Measurements from ENCODE around the gene RBM33.

Gene RBM33

DNA sequence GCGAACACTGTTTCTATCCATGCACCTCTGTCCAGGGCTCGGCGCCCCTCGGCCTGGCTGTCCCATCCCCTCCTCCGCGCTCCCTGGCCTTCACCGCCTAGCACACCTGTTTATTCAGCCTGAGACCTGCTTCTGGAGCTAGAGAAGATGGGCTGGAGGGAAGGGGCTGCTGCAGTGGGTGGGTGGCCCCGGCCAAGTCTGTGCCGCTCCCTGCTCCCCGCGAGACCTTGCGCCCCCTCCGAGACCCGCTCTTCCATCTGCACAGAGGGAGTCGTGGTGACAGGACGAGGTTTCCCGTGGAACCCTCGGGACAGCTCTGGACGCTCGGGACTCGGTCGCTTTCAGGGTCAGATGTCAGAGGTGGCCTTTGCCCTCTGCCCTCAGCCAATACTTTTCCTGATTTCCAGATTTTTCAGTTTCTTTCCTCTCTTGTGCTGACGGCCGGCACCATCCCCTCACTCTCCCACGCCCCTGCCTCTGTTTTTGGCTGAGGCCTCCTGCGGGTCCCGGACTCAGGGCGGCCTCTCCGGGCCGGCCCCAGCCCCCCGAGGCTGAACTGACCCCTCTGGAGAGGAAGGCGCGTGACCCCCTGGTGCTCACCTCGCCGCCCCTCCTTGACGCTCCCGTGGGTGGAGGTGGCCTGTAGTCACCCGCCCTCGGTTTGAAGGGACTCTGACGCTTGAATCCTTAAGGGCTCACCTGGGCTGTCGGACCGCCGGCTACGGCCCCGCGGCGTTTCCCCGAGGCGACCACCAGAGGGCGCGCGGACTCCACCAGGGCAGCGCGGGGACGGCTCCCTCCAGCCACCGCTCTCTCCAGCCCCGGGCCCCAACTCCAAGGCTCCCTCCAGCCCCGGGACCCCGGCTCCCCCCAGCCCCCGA is 152.2 kb downstream of the RBM33 start:
- peak; percentile 88 for DNase-seq (ENCODE audit: low spot score)

DNA sequence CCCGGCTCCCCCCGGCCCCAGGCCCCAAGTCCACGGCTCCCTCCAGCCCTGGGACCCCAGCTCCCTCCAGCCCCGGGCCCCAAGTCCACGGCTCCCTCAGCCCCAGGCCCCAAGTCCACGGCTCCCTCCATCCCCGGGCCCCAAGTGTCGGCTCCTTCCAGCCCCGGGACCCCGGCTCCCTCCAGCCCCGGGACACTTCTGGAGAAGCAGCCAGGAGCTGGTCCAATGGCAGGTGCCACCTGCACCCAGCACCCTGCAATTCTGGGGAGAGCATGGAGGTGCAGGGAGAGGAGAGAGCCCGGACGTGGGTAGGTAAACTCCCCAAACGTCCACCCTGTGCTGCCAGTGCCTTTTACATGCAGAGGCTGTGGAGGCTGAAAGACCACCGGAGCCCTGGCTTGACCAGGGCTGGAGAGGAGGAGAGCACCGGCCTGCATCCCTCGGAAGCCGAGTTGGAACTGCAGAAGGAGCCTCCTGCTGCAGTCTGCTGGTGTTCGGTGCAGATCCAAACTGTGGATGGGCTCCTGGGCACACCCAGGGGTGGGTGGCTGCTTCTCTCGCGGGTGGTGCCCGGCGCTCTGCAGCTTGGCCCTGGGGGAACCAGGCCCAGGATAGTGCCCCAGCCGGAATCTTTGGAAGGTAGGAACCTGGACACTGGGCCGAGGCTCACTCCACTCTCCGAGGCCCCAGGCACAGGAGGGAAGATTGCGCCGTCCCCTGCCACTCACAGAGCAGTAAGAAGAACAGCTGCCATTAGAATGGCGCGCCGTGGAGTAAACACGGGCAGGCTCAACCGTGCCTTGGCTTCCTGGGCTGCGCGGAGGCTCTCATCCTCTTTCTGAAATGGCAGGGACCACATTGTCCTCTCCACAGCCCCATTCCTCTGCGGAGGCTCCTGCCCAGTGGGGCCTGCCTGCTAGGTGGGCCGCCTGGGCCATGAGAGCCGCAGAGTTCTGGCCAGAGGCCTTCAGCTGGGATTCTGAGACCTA is 153.1 kb downstream of the RBM33 start:
- no peak for DNase-seq (ENCODE audit: low spot score)

DNA sequence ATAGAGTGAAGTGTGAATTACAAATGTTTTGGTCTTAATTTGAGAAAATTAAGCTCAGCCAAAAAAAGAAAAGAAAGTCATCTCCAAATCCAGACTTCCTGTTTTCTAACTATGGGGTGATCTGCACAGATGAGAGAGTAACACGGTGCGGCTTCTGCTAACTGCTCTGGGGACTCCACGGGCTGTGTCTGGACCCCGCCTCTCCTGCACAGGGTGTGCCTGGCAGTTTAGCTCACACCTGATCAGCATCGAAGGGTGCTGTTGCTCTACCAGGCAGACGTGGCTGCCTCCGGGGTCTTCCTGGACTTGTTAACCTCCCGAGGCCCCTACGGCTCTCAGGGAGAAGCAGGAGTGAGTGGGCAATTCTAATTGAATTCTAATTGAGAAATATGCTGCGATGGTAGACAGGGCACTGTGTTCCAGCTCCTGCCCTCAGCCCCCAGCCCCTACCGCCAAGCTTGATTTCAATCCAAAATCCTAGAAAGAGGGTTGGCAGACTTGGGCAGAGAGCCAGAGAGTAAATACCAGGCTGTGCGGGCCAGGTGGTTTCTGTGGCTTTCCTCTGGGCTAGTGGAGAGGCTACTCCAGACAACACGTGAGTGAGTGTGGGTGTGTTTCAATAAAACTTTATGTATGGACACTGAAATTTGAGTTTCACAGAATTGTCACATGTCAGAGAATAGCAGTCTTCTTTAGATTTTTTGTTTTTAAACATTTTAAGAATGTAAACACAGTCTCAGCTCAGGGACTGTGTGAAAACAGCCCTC is 154.4 kb downstream of the RBM33 start:
- no peak for DNase-seq (ENCODE audit: low spot score)

DNA sequence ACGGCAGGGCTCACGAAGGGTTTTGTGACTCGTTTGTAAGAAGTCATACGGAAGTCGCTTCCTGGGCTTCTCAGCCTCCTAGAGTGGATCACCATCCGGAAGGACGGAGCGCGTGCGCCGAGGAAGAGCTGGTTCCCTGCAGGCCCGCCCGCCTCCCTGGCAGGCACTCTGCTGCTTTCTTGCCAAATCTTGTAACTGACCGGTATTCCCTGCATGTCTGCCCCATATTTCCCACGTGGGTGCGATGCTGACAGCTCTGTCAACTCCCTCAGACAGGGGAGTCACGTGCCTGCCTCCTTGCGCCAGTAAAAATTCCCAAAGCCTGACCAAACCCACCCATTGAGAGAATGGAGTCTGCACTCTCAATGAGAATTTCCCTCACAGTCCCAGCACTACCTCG is 155.1 kb downstream of the RBM33 start:
- DNase-seq (ENCODE audit: low spot score) = no peak

DNA sequence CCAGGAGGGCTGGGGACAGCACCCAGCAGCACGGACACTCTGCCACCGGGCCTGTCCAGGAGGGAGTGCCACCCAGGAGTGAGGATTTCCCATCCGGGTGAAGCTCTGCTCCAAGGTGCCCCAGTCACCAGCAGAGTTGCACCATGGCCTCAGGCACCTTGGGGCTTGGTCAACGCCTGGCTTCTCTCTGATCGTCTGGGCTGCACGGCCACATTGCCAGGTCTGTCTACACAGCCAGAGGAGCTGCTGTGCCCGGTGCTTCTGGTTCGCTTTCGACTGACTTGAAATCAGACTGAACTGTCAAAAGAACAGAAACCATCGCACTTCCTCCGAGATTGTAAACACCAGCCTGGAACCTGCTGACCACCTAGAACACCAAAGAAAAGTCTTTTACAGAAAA is 155.8 kb downstream of the RBM33 start:
- no peak for DNase-seq (ENCODE audit: low spot score)

DNA sequence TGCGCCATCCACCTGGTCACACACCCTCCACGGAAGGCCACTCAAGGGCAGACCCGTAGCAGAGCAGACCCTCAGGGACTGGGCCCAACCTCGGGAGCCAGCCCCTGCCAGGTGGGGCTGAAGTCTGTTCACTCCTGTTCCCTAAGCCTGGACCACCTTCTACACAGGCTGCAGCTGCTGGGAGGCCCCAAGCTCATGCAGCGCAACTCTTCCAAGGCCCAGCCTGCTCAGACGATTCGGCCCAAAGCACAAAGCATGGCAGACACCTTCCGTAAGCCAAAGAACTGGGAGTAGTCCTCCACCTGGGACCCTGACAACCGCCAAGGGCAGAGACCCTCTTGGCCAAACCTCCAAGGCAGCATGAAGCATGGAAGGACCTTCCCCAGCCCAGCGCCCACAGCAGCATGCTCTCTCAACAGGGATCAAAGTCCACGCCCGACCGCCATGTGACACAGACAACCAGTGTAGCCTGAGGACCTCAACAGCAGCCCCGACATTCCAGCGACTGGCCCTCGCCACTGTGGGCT is 156.3 kb downstream of the RBM33 start:
- DNase-seq (ENCODE audit: low spot score) = peak; percentile 80

DNA sequence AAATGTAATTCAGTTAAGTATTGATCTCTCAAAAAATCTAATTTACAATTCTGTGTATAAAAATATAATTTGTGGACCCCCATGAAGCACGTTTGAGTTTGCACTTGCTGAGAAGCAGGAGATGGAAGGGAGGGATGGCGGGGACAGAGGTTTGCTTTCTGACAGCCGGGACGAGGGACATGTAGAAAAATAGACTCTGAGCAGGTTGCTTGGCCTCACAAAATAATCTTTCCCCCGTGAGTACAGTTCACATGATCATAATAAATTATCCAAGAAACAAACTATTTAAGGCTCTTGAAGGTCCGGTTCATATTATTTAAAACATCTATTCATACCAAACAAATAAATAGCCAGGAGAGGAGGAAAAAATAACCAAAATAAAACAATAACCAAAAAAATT is 157.8 kb downstream of the RBM33 start:
- no peak for DNase-seq (ENCODE audit: low spot score)

DNA sequence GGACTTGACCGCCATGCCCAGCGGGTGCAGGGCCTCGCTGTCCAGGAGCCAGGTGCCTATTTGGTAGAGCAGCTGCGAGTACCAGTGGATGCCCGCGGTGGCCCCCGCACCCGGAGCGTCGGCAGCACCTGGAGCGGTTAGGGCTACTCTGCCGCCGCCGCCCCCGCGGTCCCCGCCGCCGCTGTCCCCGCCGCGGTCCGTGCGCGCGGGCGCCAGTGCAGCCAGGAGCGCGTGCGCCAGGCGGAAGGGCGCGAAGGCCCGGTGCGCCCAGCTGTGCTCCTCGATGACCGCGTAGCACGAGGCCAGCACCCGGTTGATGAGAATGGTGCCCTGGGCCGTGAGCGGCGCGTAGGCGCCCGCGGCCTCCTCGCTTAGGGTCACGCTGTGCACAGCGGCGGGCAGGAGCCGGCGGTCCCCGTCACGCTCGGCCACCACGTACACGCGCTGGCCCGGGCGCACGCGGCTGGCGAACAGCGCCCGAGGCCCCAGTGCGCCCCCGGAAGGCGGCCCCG is 158.5 kb downstream of the RBM33 start:
- no peak for DNase-seq (ENCODE audit: low spot score)

DNA sequence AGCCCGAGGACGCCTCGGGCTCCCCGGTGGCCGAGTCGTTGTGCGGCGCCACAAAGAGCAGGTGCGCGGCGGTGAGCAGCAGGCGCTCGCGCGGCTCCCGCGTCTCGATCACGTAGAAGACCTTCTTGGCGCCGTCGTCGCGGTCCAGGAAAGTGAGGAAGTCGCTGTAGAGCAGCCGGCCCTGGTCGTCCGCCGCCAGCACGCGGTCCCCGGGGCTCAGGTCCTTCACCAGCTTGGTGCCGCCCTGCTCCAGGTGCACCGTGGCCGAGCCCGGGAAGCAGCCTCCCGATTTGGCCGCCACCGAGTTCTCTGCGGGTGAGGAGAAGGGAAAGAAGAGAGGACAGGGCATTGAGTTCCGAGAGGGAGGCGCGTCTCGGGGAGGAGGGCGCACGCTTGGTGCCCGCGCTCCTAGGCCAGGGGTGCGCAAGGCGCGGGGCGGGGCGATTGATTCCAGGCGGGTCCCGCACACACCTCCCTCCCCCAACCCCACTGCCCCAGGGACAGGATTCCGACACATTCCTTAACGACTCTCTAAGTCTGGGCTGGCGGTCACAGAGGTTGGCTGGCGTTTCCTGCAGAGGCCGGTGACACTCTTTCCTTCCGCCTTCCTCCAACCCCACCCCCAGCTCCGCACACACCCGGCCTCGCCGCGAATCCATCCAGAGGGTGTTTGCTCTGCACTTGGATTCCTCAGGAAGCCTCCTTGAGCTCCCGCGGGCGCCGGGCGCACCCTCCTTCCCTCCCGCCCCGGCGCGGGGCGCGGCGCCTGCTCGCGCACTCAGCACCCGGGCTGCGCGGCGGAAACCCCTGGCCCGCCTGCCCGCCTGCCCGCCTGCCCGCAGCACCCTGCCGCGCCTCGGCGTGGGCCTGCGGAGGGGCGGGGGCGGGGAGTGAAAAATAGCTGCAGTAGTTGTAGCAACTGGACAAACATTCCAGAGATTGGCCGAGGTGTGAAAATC is 159.2 kb downstream of the RBM33 start:
- DNase-seq (ENCODE audit: low spot score) = no peak

DNA sequence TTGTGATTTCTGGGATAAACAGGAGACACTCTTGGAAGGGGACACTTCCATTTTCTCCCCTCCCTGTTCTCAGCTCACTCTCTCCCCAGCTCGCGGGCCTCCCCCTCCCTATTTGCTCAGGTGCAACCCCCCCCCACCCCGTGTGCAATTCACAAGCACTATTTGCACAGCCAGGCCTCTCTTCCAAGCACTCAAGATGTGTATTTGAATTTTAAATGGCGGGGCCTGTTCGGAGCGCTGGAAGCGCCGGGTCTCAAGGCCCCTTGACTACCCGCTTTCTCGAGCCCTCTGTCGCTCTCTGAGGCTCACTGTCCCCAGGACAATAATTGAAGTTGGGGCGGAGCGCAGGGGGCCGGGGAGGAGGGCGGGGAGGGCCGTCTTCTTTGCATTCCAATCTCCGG is 160.0 kb downstream of the RBM33 start:
- DNase-seq (ENCODE audit: low spot score) = no peak

DNA sequence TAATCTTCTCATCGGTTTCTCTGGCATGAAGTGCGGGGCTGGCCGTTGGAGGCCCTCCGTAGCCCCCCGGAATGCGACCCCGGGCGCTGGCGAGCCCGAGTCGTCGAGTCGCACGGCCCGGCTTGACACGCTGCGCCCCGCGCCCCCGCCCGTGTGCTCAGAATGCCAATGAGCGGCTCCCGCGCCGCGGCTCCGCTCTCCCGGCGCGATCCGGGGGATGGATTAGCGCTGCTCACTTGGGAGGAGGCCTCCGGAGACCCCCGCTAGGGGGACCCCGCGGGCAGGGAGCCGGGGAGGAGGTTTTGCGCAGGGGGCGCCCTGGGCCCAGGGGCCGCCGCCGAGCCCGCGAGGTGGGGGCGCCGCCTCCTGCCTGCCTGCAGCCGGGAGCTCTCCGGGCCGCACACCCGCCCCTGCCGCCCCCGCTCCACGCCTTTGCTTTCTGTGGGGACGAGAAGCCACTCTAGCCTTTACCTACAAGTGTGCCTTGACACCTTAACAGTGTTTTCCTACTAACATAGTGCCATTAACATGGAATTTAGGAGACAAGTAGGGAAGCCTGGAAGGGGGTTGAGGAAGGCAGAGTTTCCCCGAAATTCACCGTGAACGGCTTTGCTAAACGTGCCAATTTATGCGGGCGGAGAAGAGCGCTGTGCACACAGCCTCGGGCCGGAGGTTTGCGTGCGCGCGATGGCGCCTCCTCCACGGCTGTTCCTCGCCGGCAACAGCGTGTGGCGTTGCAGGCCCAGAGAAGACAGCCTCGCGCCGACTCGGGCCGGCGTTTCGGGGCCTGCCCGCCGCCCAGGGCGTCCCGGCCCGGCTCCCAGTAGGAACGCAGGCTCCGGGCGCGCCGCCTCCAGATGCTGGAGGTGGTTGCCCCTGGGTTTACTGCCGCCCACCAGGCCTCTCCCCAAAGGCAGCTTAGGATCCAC is 160.7 kb downstream of the RBM33 start:
- DNase-seq (ENCODE audit: low spot score) = no peak

DNA sequence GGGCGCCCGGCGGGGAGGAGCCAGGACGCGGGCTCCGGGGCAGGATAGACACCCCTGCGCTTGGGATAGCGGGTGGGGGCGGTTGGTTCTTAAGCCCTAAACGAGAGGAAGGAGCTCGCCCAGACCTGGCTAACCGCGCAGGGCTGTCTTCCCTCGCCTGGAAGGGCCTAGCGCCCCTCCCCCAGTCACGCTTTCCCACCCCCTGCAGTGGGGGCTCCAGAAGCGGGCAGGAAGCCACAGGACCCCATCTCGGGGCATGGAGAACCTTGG is 161.3 kb downstream of the RBM33 start:
- no peak for DNase-seq (ENCODE audit: low spot score)

DNA sequence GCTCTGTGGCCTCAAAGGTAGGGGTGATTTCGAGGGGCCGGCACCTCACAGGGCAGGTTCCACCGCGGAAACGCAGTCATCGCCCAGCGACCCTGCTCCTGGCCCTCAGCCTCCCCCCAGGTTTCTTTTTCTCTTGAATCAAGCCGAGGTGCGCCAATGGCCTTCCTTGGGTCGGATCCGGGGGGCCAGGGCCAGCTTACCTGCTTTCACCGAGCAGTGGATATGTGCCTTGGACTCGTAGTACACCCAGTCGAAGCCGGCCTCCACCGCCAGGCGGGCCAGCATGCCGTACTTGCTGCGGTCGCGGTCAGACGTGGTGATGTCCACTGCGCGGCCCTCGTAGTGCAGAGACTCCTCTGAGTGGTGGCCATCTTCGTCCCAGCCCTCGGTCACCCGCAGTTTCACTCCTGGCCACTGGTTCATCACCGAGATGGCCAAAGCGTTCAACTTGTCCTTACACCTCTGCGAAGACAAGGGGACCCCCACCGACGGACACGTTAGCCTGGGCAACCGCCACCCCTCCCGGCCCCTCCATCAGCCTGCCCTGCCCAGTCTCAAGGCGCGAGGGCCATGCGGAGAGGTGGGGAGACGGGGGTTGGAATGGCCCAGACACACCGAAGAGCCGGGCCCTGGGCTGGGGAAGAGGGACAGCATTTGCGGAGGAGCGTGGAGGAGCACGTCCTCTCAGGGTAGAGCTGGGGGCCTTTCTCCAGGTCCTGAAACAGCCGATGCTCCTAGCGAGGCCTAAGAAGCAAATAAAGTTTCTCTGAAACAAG is 161.8 kb downstream of the RBM33 start:
- no peak for DNase-seq (ENCODE audit: low spot score)

DNA sequence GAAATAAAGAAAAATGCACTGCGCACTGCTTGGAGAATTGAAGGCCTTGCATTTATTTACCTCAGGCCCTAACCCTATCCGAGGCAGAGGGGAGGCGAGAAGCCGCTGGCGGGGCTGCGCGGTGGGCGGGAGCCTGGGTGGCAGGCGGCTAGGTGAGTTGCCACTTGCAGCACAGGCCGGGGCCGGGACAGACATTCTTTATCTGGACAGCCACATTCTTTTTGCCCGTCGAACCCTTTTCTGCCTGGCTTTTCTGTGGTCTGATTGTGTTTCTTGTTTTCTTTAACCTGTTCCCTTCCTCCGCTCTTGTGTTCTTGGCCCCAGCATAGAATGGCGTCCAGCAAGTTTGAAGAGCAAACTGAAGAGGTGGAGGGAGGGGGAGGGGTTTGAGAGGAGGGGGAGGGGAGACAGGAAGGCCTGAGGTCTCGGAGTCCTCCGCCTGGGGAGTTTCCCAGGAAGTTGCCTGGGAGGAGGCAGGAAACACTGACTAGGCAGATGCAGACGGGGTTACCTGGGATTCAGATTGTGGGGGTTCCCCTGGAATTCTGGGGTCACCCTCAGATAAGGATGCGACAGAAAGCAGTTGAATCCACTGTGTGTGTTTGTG is 162.7 kb downstream of the RBM33 start:
- peak; percentile 83 for DNase-seq (ENCODE audit: low spot score)

DNA sequence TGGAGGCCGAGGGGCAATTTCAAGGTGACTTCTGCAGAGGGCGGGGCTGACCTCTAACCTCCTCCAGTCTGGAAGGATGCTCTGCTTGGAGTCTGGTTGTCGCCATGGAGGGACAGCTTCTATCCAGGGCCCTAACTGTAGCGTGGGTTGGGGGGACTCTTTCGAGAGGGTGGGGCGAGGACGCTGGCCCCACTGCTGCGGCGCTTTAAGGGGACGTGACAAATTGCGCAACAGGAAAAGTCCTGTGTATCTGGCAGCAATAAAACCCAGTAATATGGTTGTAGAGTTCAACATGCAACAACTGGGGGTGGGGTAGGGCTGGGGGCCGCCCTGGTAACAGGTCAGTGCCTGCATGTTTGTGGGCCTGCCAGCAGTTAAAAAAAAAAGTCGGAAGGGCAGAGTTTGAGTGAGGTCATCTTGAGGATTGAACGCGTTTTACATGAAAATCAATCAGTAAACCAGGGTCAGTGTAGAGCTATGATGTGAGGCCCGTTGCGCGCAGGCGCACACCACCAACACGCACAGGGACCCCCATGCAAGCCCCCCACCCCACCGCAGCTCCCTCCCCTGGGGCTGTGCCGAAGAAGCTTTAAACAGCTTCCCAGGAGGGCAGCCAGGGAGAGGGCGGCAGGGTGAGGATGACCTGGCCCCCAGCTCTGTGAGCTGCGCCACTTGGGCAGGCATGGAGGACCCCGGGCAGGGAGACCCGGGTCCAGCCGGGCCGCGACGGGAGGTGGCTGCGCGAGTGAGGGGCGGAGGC is 163.5 kb downstream of the RBM33 start:
- peak; percentile 96 for DNase-seq (ENCODE audit: low spot score)

DNA sequence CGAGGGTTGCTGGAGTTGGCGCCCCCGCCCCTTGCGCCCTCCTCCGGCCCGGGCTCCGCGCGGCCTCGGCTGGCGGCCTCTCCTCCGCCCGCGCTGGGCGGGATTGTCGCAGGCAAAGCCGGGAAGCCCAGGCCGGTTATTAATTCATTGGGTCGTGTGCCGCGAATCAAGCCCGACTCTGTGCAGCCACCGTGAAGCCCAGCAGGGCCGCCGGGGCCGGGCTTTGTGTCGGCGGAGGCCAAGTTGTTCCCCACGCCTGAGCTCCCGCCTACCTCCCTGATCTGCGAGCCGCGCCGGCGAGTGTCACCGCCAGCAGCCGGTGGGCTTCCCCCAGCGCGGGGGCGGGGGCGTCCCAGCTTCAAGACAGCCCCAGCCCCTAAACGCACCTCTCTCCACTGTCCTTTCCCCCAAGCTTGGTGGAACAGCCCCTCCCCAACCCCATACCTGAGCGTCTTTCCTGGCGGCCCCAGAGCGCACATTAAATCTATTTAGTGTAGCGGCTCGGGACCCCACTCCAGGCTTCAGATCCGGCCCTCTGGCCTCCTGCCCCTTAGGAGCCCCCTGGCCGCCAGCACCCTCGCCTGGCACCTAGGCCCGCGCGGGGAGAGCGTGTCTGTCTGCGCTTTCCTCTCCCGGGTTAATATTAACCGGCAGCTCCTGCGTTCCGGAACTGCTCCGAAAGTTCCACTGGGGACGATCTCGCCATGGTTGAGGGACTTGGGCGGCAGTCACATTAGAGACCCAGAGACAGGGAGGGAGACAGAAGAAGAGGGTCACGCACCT is 164.3 kb downstream of the RBM33 start:
- DNase-seq (ENCODE audit: low spot score) = peak; percentile 87

Measured in HuH-7.5 (cell line).